HG02840 (cell line): ENCODE measurements around the gene RIMBP2.
"Not testable (repeated sequence)": the region's sequence is repeated elsewhere in the genome, so short reads cannot be mapped to it uniquely, and the experiment has no call there.

Experiments
- ATAC-seq: cut with Tn5 transposase; IDR thresholded peaks from one replicate; pipeline ENCODE4 v1.9.1; 2021; ENCODE audit warnings: mild to moderate bottlenecking, moderate library complexity, moderate number of reproducible peaks; ENCODE audit not compliant: unreplicated experiment, low FRiP score

The RIMBP2 gene

DNA sequence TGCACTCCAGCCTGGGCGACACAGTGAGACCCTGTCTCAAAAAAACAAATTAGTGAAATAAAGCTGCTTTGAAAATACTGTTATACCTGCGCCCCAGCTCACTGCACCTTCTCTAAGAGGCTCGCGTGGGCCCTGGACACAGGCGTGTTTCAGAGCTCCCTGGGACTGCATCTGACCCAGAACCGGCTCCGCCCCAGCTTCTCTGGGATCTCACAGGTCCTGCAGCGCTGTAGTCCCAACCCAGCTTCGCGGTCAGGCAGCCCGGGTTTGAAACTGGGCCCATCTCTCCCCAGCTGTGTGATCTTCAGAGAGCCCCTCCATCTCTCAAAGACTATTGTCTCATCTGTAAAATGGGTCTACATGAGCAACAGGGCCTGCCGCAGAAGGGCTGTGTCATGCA lies 7.5 kb downstream of the RIMBP2 start:
- no peak for ATAC-seq

DNA sequence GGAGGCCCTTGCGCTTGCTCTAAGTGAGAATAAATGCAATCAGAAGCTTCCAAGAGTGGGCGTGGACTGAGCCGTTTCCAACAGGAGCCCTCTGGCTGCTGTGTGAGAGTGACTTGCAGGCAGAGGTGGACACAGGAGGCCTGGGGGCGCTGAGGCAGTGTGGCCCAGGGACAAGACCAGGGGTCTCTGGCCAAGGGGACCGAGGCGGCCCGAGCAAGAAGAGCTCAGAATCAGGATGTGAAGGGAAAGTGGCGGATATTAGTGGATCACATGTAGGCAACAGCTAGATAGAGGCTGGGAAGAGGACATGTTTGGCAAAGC lies 8.6 kb downstream of the RIMBP2 start:
- ATAC-seq = no peak

DNA sequence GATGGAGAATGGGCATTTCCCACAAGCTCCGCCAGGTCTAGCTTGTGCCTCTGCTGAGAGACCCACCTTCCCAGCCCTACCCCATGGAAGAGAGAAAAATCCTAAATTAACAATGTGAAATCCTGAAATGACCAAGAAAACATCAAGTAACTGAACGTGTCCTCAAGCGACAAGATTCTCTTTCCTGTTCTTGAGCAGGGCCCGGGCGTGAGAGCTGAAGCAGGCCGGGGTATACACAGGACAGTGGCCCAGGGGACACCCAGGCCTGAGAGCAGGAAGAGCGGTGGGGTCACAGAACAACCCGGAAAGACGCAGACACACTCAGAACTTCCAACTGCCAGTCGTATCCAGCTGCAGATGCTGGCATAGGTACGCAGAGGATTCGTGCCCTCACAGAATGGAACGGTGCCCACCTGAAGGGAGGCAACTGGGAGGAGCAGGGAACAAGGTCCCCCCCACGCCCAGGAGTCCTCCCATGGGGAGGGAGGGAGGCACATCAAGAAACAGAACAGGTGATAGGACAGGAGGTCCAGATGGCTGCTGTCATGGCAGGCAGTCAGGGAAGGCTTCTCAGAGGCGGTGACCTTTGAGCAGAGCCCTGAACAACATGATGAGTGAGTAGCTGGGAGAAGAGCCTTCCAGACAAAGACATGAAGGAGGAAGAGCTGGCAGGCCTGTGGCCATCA lies 9.1 kb downstream of the RIMBP2 start:
- ATAC-seq = no peak

DNA sequence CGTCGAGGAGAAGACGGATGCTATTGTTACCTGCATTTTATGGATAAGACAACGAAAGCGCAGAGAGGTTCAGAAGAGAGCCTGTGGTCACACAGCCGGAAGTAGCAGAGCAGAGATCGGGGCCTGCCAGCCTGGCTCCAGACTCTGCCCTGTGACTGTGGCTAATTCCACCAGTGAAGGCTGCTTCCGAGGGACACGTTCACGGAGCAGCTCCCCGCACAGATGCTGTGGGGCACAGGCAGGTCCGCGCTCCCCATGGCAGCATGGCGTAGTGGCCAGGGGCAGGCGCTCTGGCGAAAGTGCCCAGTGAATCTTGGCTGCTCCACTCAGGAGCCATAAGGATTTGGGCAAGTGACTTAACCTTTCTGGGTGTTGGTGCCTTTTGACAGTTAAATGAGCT lies 9.8 kb downstream of the RIMBP2 start:
- ATAC-seq = no peak

DNA sequence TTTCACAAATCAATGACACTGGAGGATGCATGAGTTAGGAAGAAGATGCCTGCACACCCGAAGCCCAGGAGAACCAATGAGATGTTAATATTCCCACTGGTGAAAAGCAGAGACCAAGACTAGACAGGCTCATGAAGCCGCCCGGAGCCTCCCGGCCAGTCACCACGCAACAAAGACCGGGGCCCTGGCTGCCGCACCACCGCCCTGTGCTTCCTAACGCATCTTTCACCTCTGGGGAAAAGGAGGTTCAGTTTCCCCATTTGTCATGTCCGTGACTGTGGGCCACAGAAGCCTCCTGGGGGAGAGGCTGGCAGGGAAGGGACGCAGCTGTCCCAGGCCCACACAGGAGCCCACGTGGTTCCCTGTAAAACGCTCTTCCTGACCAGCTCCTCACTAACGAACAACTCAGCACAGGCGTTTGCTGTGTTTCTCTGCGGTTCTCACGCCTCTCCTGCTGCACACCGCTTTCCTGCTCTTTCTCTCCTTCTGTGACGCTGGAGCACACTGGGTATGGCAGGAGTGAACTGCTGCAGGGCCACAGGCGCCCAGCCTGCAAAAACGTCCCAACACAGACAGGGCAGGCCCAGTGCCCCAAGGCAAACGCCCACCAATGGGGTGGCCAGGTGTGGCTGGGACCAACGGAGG lies 10.8 kb downstream of the RIMBP2 start:
- no peak for ATAC-seq

DNA sequence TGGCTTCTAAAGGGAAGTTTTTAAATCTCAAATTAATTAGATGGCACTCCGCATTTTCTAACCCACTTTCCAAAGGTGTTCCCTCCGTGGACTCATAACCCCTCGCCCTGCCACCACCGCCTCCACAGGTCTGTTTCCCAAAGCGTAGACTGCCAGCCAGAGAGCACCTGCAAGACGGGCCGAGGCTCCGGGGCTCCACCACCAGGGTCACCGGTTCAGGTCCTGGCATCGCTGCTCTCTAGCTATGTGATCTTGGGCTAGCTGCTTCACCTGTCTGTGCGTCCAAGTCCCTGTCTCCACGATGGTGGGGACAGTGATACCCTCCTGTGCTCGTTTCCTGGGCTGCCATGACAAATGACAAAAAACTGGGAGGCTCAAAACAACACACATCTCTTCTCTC lies 11.5 kb downstream of the RIMBP2 start:
- ATAC-seq = no peak

DNA sequence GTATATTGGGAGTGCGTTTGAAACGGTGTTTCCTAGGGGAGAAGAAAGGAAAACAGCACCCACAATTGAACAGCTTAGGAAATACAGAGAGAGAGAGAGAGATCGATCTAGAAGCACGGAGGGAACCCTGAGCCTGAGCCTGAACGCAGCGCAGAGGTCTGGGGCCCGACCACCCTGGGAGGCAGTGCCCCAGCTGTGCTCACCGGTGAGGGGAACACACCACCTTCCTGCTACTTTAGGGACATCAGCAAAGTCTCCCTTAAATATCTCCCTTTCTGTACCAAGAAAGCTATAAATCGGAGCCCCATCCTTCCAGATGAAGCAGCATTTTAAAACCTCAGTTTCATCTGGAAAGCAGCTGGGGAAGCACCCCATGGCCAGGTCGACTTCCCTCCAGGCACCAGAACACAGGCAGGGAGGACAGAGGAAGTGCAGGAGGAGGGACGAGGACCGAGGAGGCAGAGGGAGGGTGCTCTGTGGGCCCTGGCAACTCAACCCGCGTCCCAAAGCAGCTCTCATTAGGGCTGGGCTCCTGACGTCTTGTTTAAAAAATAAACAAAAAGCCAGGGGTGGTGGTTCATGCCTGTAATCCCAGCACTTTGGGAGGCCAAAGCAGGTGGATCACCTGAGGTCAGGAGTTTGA lies 12.2 kb downstream of the RIMBP2 start:
- ATAC-seq = no peak

DNA sequence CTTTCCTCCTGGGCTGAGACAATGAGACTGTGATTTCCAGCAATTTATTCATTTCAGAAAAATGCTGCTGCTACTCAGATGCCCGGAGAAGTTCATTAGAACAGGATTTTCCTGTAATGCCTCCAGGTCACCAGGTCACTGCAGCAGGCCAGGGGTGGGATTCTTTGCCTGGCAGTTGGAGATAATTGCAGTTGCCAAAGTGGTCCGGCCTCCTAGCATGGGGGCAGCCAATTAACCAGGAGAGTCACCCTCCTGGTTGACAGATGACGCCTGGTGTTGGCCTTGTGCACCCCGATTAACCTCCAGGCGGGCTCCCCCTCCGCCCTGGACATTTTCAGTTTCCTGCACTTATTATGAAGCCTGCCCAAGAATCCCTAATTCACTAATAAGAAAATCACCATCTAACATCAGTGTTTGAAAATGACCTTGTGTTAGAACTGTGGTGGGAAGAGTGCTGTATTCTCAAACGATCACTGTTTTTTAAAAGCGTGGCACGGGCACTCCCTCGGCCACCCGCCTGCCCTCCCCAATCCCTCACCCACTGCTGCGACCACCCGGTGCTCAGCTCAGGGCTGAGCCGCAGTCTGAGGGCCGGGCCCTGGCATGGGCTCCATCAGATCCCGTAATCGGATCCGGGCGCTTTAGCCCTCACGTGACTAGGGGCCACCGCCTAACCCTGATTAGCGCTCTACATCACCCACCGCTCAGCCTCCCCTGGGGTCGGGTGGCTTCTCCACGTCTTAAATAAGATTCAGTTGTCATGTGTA lies 12.9 kb downstream of the RIMBP2 start:
- no peak for ATAC-seq

DNA sequence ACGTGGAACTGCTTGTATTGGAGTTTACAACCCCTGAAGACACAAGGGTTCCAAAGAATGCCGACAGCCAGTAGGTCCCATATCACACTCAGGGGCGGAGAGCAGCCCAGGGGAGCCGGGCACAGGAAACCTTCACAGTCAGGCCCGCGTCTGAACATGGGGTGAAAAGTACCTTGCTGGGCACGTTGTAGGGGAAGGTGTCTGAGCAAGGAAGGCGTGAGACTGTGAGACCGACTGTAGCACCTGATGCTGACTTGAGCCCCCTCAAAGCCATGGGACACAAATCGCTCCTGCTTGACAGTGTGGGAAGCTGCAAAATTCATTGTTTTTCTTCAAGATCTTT lies 14.7 kb downstream of the RIMBP2 start:
- no peak for ATAC-seq

DNA sequence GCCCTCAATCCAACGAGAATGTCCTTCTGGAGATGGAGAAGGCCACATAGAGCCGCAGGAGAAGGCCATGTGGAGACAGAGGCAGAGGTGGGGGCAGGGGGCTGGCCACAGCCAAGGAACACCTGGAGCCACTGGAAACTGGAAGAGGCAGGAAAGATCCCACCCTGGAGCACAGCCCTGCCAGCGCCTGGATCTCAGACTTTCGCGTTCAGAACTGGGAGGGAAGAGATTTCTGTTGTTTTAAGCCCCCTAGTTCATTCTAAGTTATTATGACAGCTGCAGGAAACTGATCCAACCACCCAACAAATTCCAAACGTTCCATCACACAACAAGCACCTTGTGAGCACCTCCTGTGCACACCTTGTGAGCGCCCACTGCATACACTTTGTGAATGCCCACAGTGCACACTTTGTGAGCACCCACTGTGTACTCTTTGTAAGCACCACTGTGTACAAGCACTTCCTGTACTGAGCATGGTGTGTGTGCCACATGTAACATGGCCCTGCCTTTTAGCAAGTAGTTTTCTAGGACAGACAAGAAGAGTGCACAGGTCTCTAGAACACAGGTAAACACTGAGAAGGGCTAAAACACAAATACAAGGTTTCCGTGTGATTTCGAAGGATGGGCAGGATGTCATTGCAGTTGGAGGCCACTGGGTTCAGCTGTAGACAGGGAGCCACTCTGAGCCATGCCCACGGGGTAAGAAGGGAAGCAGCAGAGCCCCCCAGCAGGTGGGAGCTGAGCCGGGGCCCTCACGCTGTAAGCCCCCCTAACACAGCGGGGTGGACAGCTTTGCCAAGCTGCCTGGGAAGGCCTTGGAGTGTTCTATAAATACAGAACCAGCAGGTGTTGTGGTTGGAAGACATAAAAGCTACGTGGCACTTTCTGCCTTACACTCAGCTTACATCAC lies 15.4 kb downstream of the RIMBP2 start:
- no peak for ATAC-seq

DNA sequence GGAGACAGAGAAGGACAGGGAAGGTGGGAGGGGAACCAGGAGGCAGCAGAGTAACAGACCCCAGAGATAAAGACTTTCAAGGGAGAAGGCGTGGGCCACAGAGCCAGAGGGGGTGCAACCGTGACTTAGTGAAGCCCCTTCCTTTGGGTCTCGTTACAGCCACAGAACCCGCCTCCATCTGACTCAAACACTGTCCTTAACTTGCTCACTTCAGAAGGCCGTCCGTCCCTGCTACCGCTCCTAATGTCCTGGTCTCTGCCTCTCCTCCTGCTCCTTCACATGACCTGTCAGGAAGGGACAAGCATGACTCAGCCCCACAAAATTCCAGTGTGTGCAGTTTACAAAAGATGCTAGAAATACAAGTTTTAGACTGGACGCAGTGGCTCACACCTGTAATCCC lies 18.0 kb downstream of the RIMBP2 start:
- no peak for ATAC-seq

DNA sequence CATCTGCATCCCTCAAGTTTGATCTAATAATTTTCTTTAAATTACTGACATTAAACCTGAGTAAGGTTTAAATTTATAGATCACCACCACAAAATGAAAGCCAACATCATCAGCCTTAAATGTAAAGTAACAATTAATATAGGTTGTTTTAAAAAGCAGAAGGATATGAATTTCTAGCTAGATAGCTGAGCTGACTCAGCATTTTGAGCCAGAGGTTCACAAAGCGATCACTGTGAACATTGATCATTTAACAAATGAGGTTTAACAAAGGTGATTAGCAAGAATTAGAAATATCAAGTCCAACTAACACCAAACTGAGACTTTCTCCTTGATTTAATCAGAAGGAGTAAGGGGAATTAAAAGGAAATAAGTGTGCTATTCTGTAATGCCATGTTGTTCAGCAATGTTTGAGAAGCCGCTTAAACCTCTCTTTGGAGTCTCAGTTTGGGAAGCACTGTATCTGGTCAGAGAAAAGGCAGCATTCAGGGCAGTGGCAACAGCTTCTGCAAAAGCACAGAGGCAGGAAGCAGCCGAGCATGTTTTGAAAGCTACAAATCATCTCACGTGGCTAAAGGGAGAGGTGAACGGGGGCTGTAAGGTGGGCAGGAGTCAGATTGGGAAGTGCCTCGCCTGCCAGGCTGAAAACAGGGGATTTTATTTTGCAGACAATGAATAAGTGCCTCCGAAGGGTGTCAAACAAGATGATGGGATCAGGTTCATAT lies 19.6 kb downstream of the RIMBP2 start:
- ATAC-seq = no peak

DNA sequence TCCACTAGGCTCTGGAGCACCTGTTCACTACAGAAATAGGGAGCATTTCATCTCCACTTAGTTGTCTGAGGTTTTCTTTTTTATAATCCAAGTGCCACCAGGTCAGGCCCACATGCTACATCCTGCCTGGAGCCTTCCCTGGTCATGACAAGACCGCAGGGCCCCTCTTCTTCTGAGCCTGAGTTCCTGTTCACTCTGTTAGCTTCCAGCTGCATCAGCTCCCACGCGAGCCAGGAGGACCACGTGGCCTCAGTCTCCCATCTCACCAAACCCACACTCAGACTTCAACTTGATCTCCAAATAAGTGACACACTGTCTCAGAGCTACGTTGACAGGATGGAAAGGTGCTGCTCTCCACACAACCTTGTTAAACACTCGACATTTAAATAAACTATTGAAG lies 21.0 kb downstream of the RIMBP2 start:
- no peak for ATAC-seq

DNA sequence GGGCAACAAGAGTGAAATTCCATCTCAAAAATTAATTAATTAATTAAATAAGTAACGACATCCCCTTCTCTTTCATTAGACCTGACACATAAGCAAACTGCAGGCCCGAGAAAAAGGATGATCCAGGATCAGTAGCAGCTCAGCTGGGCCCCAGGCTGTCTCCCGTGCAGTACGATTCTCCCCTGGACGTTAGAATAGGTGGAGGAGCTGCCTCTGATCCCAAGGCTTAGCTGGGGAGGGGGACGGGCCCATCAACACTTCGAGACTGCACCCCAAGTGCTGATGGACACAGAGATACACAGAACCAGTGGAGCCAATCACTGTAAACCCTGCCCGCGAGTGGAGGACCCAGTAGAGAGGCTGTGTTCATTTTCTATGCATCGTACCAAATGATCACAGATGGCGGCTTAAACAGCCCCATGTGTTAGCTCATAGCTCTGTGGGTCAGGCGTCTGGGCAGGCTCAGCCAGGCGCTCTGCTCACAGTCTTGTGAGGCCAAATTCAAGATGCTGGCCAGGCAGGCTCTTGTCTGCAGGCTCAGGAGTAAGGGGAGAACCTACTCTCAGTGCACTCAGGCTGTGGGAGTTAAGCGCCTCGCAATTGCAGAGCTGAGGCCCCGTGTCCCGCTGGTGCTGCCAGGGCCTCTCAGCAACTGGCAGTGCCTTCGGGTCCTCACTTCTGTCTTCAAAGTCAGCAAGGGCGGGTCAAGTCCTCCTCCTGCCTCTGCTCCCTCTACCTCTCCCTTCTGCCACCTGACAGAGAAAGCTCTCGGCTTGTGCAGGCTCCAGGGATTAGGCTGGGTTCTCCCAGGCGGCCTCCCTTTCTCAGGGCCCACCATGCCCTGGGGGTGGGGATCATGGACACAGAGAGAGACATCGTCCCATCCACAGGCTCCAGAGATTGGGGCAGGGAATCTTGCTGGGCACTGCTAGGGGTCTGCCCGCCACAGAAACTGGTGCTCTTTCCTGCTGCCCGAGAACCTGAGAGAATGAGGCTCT lies 26.4 kb downstream of the RIMBP2 start:
- ATAC-seq = no peak

DNA sequence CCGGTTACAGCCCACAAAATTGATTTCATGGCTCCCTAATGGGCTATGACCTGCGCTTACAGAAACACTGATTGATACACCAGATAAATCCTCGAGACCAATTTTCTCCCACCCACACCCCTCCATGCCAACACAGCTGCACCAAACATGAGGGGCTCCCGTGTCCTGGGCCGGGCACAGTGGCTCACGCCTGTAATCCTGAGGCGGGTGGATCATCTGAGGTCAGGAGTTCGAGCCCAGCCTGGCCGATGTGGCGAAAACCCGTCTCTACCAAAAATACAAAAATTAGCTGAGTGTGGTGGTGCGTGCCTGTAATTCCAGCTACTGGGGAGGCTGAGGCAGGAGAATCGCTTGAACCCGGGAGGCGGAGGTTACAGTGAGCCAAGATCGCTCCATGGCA lies 27.1 kb downstream of the RIMBP2 start:
- not testable (repeated sequence) for ATAC-seq

DNA sequence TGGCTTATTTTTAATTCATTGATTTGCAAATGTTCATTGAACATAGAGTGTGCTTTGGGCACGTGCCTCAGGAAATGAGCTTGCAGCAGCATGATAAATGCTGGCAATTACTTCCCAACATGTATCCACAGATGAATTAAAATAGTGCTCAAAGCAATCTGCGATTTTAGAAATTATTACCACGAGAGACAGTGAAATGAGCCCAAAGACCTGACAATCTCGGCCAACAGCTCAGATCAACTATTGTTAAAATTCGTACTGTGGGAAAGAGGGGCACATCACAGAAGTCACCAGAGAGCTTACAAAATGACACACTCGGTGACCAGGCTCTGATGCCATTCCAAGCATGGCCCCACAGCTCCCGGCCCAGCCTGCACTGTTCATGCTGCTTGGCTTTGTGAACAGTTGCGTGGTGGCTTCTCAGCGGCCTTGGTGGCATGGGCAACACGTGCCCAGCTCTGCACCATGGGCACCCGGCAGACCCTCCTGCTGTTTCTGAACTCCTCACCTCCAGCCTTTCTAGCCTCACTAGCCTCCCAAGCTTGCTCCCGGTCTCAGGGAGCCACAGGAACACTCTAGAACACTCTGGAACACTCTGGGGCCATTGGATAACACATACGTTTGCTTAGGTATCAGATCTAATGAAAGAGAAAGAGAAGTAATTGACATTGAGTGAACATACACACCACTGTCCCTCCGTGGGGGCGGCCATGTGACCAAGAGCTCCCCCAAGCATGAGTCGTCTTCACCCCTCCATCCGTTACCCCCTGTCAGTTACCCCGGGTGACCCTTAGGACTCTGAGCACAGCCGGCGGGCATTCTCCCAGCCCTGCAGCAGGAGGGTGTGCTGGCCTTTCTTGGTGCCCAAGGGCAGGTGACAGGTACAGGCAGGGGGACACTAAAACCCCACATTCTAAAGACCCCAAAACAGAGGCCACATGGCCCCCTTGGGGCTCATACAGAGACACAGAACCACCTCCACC lies 28.0 kb downstream of the RIMBP2 start:
- no peak for ATAC-seq

DNA sequence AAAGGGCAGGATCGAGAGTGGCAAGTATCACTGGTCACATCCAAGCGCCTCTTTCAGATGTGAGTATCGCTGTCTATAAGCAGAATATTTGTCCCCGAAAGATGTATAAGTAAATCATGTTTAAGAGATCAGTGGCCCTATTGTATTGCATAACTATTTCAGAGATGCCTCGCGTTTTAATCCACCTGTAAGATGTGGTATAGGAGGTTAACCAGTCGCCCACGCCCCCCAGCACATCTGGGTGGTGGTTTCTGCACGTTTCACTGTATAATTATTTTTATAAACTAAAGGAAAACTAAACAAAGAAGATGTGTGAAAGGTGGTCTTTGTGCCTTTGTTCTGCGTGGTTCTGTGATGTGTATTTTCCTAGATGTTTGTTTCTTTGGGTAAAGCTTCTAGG lies 28.9 kb downstream of the RIMBP2 start:
- ATAC-seq = no peak
